ENCODE data around the gene CATSPER3.

- TF ChIP-seq CHD2 (IDR thresholded peaks at IDR 0.05; ENCODE audit: low read depth, low read length) (no peak), MBD4 (IDR thresholded peaks at IDR 0.05; ENCODE audit: borderline replicate concordance, low read length) (no peak), ZNF251 (CRISPR knock-in tag; IDR thresholded peaks at IDR 0.05) (no peak), ATF2 (CRISPR knock-in tag; IDR thresholded peaks at IDR 0.05) (no peak), CBX5 (CRISPR knock-in tag; IDR thresholded peaks at IDR 0.05; ENCODE audit: borderline replicate concordance) (no peak)
Measured at GRCh38 chr5:135034236-135034962, 66.7 kb downstream of the CATSPER3 start.
